LHCN-M2 (cell line): ENCODE results near the gene AIG1. TPM values are rescaled to one million over a fixed set of nuclear protein-coding genes. Genes with fewer than 3 reads are reported as not detected.

Experiments
- DNase-seq: peaks from one replicate; pipeline ENCODE4 v3.0.0-alpha.2; 2012; ENCODE audit warnings: low read depth
- total RNA-seq: library from RNA; depleted of rRNA; stranded (reverse); fragments of >200 nt; gene quantifications from 2 replicates; pipeline ENCODE4 v1.2.3, GENCODE V29; 2014; rRNA removed

AIG1 gene
- total RNA-seq, 1 experiment from 2014 or later: 41.6 TPM

DNA sequence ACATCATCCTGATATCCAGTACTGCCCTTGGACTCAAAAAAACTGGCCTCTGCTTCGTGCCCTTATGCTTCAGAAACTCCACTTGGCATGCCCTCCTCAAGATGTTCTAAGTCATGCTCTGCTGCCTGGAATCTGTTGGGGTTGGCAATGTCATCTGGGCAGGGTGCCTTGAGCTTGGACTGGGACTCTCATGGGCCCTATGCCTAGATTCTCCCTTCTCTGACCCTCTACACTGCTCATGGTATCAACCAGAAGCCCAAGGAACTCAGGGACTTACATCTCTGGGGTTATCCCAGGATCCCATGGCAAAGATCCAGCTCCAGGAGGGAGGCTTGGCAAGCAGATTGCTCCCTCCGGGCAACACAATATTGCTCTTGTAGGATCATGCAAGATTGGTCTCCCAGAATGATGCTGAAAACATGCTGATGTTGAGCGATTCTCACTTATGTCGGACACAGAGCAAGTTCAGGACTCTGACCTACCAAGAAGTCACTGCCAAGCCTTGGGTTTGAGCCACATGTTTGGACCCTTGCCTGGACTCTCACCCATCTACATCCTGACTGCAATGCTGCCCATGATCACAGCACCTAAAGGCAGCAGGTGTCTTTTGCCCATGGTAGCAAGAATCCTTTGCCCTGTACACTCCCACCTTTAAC is 301.0 kb downstream of the AIG1 start:
- DNase-seq: no peak

DNA sequence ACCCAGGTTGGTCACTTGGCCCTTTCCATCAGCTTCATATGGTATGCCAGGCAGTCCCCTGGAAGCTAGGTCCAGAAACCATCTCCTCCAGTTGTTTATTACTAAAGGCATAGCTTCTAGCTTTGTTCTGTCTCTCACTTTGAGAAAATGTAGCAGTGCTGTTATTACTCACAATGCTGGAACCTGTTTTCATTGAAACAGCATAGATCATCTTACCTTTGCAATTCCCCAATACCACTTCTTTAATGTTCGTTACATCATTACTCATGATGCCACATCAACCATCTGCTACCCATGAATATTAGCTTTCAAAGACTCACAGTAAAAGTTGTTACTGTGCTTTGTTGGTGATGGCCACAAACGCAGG is 301.5 kb downstream of the AIG1 start:
- no peak for DNase-seq

DNA sequence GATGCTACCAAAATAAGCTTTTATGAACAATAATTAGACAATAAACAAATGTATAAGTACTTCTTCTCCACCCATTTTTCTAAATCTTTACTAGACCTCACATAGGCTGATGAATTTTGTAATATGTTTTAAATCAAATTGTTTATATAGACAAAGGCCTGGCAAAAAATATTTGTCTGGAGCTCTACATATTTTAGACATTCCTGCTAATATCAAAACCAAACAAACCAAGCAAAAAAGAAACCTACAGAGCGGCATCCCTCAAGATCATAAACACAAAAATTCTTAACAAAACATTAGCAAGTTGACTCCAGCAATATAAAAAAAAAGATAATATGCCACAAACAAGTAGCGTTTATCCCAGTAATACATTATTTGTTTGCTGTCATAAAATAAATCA is 302.6 kb downstream of the AIG1 start:
- no peak for DNase-seq

DNA sequence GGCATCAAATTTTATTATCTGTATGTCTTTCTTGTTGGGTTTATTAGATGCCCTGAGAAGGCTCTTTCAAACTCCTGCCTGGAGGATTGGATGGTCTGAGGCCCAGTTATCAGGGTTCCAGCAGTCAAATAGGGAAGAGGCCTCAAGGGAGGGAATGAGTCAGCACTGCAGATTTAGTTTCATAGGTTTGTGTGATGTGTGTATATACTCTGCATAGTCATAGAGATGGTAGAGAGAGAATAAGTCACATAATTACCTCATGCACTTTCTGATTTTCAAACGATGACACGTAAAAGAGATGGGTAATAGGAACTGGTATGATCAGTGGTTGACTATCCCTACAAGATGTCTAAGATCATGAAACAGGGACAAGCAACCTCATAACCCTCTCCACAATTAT is 307.7 kb downstream of the AIG1 start:
- peak; percentile 82 for DNase-seq

DNA sequence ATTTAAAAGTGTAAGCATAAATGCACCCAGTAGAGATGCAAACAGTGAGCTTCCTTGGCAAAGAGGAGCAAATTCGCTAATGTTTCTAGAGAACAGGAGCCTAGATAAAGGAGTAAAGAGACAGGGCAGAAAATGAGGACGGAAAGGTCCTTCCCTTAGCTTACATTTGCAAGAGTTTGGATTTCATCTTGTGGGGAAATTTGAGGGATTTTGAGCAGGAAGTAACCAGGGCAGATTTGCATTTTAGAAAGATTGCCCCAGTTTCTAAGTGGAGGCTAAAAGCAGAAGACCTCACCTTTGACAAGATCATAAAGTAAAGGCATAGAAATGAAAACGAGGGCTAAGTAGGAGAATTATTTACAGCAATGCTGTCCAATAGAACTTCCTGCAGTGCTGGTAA is 309.3 kb downstream of the AIG1 start:
- no peak for DNase-seq

DNA sequence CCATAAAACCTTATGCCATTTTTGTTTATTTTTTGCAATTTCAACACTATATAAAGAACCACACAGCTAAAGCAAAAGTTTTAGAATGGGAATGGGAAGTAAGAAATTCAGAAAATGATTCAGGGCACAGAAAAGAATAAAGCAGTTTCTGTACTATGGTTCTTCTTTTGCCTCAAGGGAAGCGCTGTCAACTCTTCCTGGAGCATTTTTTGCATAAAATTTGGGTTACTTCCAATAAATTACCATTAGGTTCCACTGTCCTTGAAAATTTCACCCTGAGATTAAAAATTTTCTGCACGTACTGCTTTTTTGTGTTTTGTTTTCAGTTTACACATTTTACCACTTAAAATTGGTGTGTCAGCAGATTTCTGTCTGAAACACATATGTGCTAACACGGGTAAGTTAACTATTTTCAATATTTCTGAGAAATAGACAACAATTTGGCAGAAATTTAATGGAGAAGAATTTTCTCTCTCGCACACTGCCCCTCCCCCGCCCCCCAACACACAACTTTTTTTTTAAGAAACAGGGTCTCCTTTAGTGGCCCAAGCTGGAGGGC is 310.2 kb downstream of the AIG1 start:
- DNase-seq: no peak

DNA sequence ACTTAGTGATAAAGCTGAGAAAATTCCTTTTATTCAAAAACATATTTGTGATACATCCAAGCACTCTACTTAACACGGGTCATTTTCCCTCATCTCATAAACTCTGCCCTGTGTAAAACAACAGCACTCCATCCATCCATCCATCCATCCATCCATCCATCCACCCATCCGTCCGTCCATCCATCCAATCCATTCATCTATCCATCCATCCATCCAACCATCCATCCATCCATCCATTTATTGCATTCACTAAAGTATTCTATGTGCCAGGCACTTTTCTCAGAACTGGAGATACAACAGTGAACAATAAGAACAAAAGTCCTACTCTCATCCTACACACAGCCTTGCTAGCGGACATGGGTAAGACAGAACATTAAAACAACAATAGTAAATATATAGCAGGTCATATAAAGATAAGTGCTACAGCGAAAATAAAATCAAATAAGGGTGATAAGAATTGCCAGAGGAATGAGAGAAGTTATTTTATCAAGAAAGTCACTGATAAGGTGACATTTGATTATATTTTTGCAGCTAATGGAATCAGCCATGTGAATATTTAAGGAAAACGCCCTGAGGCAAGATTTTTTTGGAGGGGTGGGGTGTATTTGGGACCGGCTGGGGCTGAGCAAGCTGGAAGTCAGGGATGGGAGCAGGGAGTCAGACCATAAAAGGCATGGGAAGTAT is 311.7 kb downstream of the AIG1 start:
- DNase-seq: no peak

DNA sequence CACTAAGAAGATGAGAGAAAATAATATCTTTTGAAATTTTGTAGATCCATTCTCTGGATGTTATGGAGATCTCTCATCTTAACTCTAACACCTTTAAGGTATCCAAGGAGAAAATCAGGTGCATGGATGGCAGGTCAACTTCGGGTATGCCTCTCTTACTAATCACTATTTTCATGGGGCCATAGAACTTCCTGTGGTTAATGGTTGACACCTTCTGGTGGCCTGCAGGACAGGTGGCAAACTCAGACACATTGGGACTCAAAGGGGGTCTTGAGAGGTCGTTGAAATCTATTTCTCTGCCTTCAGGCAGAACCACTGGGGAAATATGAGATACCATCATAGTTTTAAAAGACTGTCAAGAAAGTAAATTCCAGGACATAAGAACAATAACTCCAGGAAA is 313.3 kb downstream of the AIG1 start:
- no peak for DNase-seq

DNA sequence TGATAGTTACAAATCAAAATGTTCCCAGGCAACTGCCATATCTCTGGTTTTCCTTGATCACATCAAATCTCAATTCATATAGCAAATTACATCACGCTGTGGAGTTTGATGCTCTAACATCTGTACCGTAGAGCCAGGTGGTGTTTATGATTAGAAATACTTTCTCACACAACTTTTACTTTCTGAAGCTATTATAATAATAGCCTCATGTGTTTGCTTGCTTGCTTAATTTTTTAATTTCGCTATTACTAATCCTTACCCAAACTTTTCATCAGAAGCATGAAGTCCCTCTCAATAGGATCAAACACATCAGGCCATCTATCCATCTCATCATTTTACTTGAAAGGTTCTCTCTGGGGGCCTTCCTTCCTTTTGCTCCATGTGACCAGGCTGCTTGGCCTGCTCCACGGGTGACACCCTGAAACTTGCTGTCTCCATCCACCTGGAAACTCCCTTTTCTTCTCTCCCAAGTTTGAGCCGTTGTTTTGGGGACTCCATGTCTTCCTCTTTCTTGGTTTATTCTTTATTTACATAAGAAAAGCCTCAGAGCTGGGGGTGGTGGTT is 314.4 kb downstream of the AIG1 start:
- no peak for DNase-seq

DNA sequence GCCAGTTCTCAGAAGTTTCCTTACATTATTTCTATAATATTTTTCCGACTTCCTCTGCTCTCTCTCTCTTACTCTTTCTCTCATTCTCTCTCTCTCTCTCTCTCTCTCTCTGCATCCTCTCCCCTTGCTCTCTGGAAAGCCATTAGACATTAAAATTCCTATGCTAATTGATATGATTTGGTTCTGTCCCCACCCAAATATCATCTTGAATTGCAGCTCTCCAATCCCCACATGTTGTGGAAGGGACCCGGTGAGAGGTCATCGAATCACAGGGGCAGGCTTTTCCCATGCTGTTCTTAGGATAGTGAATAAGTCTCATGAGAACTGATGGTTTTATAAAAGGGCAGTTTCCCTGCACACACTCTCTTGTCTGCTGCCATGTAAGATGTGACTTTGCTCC is 315.7 kb downstream of the AIG1 start:
- no peak for DNase-seq

DNA sequence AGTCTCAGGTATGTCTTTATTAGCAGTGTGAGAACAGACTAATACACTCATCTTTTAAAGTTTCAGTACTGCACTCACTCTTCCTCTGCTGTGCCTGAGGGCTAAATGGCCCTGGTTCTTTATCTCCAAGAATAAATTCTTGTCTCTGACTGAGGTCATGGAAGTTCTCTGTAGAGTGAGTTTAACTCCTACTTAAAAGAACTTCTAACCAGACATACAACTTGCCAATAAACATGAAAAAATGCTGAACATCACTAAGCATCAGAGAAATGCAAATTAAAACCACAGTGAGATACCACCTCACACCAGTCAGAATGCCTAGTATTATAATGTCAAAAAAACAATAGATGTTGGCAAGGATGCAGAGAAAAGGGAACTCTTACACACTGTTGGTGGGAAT is 316.2 kb downstream of the AIG1 start:
- DNase-seq: no peak

DNA sequence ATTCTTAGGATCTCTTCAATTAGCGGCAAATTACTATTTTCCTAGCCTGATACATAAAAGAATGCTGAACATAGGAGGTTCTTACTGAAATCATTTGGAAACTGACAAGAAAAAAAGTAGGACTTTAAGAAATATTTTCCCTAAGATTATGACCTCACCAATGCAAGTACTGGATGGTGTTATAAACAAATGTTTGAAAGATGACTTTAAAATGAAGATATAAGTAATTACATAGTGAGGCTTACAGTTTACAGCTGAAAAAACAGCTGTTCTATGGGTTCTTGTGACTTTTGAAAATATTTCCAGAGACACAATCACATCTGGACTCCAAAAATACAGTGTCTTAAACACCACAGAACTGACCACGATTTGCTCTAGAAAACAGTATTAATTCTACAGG is 324.9 kb downstream of the AIG1 start:
- DNase-seq: no peak

DNA sequence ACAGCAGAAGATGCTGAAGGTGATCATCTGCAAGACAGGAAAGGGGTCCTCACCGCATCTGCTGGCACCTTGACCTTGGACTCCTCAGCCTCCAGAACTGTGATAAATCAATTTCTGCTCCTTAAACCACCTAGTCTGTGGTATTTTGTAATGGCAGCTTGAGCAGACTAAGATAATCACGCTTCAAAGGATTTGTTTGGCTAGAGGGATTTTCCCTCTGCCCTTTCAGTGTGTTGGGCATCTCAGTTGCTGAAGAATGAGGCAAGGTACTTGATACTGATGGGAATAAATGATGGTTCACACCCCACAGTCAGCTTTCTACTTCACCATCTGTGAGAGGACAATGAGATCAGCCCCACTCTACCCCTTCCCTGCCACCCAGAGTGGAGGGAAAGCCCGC is 329.6 kb downstream of the AIG1 start:
- no peak for DNase-seq

Other genes starting within 250 kb of the AIG1 start
- 11.8 and 15.1 TPM in 2 replicates for gene HIVEP2, start 115.7 kb upstream of the AIG1 start, total RNA-seq